Measurements from ENCODE around the gene BCAR3.
"Not testable (repeated sequence)": the region's sequence is repeated elsewhere in the genome, so short reads cannot be mapped to it uniquely, and the experiment has no call there.

BCAR3 gene

GRCh38 chr1:93690341-93690740, 8.7 kb upstream of the BCAR3 start:
- in situ Hi-C loops (cut with MboI; ENCODE audit: low sequenced_read_pairs) = no loop called here

GRCh38 chr1:93689521-93690223, 8.0 kb upstream of the BCAR3 start:
- in situ Hi-C loops (cut with MboI; ENCODE audit: low sequenced_read_pairs) = no loop called here

GRCh38 chr1:93687542-93687941, 5.9 kb upstream of the BCAR3 start:
- in situ Hi-C loops (cut with MboI; ENCODE audit: low sequenced_read_pairs) = no loop called here

GRCh38 chr1:93686504-93687250, 5.0 kb upstream of the BCAR3 start:
- in situ Hi-C loops (cut with MboI; ENCODE audit: low sequenced_read_pairs) = no loop called here

- in situ Hi-C loops (cut with MboI; ENCODE audit: low sequenced_read_pairs) = no loop called here
Measured at GRCh38 chr1:93685918-93686317, 4.3 kb upstream of the BCAR3 start.

GRCh38 chr1:93683234-93683633, 1.6 kb upstream of the BCAR3 start:
- in situ Hi-C loops (cut with MboI; ENCODE audit: low sequenced_read_pairs) = no loop called here

GRCh38 chr1:93681989-93682412, 364 bp upstream of the BCAR3 start:
- in situ Hi-C loops (cut with MboI; ENCODE audit: low sequenced_read_pairs) = no loop called here

GRCh38 chr1:93680420-93681100, 1.1 kb downstream of the BCAR3 start:
- in situ Hi-C loops (cut with MboI; ENCODE audit: low sequenced_read_pairs) = no loop called here

GRCh38 chr1:93680076-93680419, 1.6 kb downstream of the BCAR3 start:
- in situ Hi-C loops (cut with MboI; ENCODE audit: low sequenced_read_pairs) = no loop called here

- in situ Hi-C loops (cut with MboI; ENCODE audit: low sequenced_read_pairs) = no loop called here
Measured at GRCh38 chr1:93679546-93679945, 2.1 kb downstream of the BCAR3 start.

GRCh38 chr1:93678946-93679480, 2.6 kb downstream of the BCAR3 start:
- in situ Hi-C loops (cut with MboI; ENCODE audit: low sequenced_read_pairs) = no loop called here

- in situ Hi-C loops (cut with MboI; ENCODE audit: low sequenced_read_pairs) = no loop called here
Measured at GRCh38 chr1:93678491-93678890, 3.1 kb downstream of the BCAR3 start.

GRCh38 chr1:93677729-93678128, 3.9 kb downstream of the BCAR3 start:
- in situ Hi-C loops (cut with MboI; ENCODE audit: low sequenced_read_pairs) = no loop called here

GRCh38 chr1:93676427-93676826, 5.2 kb downstream of the BCAR3 start:
- in situ Hi-C loops (cut with MboI; ENCODE audit: low sequenced_read_pairs) = no loop called here

GRCh38 chr1:93675931-93676330, 5.7 kb downstream of the BCAR3 start:
- in situ Hi-C loops (cut with MboI; ENCODE audit: low sequenced_read_pairs) = no loop called here

GRCh38 chr1:93675271-93675670, 6.4 kb downstream of the BCAR3 start:
- in situ Hi-C loops (cut with MboI; ENCODE audit: low sequenced_read_pairs) = no loop called here

- in situ Hi-C loops (cut with MboI; ENCODE audit: low sequenced_read_pairs) = not testable (repeated sequence)
Measured at GRCh38 chr1:93674071-93674470, 7.6 kb downstream of the BCAR3 start.

- in situ Hi-C loops (cut with MboI; ENCODE audit: low sequenced_read_pairs) = no loop called here
Measured at GRCh38 chr1:93673163-93673829, 8.3 kb downstream of the BCAR3 start.

- in situ Hi-C loops (cut with MboI; ENCODE audit: low sequenced_read_pairs) = no loop called here
Measured at GRCh38 chr1:93672477-93673162, 9.0 kb downstream of the BCAR3 start.

GRCh38 chr1:93672069-93672468, 9.6 kb downstream of the BCAR3 start:
- in situ Hi-C loops (cut with MboI; ENCODE audit: low sequenced_read_pairs) = no loop called here

All from HL-60/S4 treated with phorbol 12-myristate 13-acetate at 8.2 ng/mL for 4 days and 3 days (cell line).